GM19397 (cell line): ENCODE data around the gene MICAL3.

Source experiments
- ATAC-seq: cut with Tn5 transposase; IDR thresholded peaks from one replicate; pipeline ENCODE4 v1.9.1; 2021; ENCODE audit warnings: mild to moderate bottlenecking, moderate library complexity; ENCODE audit not compliant: unreplicated experiment

Gene MICAL3

GRCh38 chr22:17978027-17978426 is 46.3 kb downstream of the MICAL3 start:
- ATAC-seq = no peak

GRCh38 chr22:17977371-17977770 is 47.0 kb downstream of the MICAL3 start:
- ATAC-seq = no peak

- no peak for ATAC-seq
Observed at GRCh38 chr22:17976121-17976520, 48.2 kb downstream of the MICAL3 start.

GRCh38 chr22:17974703-17975372 is 49.5 kb downstream of the MICAL3 start:
- no peak for ATAC-seq

GRCh38 chr22:17974087-17974486 is 50.3 kb downstream of the MICAL3 start:
- ATAC-seq = no peak

GRCh38 chr22:17973217-17973616 is 51.1 kb downstream of the MICAL3 start:
- ATAC-seq = no peak

GRCh38 chr22:17972385-17973191 is 51.8 kb downstream of the MICAL3 start:
- no peak for ATAC-seq

- ATAC-seq = no peak
Observed at GRCh38 chr22:17971711-17972110, 52.6 kb downstream of the MICAL3 start.

GRCh38 chr22:17970201-17970708 is 54.1 kb downstream of the MICAL3 start:
- no peak for ATAC-seq

GRCh38 chr22:17969701-17970113 is 54.7 kb downstream of the MICAL3 start:
- ATAC-seq = no peak

GRCh38 chr22:17968126-17968525 is 56.2 kb downstream of the MICAL3 start:
- ATAC-seq = no peak

GRCh38 chr22:17966403-17966717 is 58.0 kb downstream of the MICAL3 start:
- no peak for ATAC-seq

GRCh38 chr22:17965538-17966402 is 58.6 kb downstream of the MICAL3 start:
- no peak for ATAC-seq

GRCh38 chr22:17964643-17965042 is 59.7 kb downstream of the MICAL3 start:
- no peak for ATAC-seq

GRCh38 chr22:17964156-17964555 is 60.2 kb downstream of the MICAL3 start:
- no peak for ATAC-seq

- ATAC-seq = no peak
Observed at GRCh38 chr22:17963015-17963414, 61.3 kb downstream of the MICAL3 start.

- ATAC-seq = no peak
Observed at GRCh38 chr22:17962168-17962567, 62.2 kb downstream of the MICAL3 start.

- no peak for ATAC-seq
Observed at GRCh38 chr22:17961446-17961729, 63.0 kb downstream of the MICAL3 start.

GRCh38 chr22:17960695-17961445 is 63.5 kb downstream of the MICAL3 start:
- ATAC-seq = no peak

GRCh38 chr22:17960011-17960410 is 64.3 kb downstream of the MICAL3 start:
- ATAC-seq = no peak

- ATAC-seq = no peak
Observed at GRCh38 chr22:17958166-17958565, 66.2 kb downstream of the MICAL3 start.
